ENCODE measurements around the gene PRSS48. TPM values are rescaled to one million over a fixed set of nuclear protein-coding genes. Genes with fewer than 3 reads are reported as not detected.

Gene PRSS48
- total RNA-seq, 1 donor from 2014 or later, result not detected

- Histone ChIP-seq H3K27me3 (ENCODE audit: control insufficient read depth, insufficient read depth, low read length) (no peaks in the 10 kb centered on the region), H3K36me3 (ENCODE audit: control insufficient read depth, insufficient read depth, low read length) (no peaks in the 10 kb centered on the region), H3K4me3 (ENCODE audit: low read depth, low read length) (no peak overlapping the region)
- no peak for TF ChIP-seq CTCF (IDR thresholded peaks at IDR 0.05; ENCODE audit: insufficient read depth, low read length, severe bottlenecking)
- DNase-seq (ENCODE audit: low read depth) (peak; percentile 50), FAIRE-seq (no peak)
Measured at GRCh38 chr4:151322570-151322969, 45.6 kb downstream of the PRSS48 start.

- Histone ChIP-seq H3K4me3 (ENCODE audit: low read depth, low read length) (peak overlapping the region; percentile 73), H3K36me3 (ENCODE audit: control insufficient read depth, insufficient read depth, low read length) (no peaks in the 10 kb centered on the region), H3K27me3 (ENCODE audit: control insufficient read depth, insufficient read depth, low read length) (no peaks in the 10 kb centered on the region)
- DNase-seq (ENCODE audit: low read depth) (peak; percentile 19), FAIRE-seq (no peak)
- TF ChIP-seq CTCF (IDR thresholded peaks at IDR 0.05; ENCODE audit: insufficient read depth, low read length, severe bottlenecking), result no peak
Measured at GRCh38 chr4:151323667-151324066, 46.7 kb downstream of the PRSS48 start.

GRCh38 chr4:151324124-151324751 lies 47.3 kb downstream of the PRSS48 start:
- Histone ChIP-seq H3K36me3 (ENCODE audit: control insufficient read depth, insufficient read depth, low read length) (no peaks in the 10 kb centered on the region), H3K27me3 (ENCODE audit: control insufficient read depth, insufficient read depth, low read length) (no peaks in the 10 kb centered on the region), H3K4me3 (ENCODE audit: low read depth, low read length) (peak overlapping the region; percentile 73)
- FAIRE-seq, result no peak
- DNase-seq (ENCODE audit: low read depth), result peak; percentile 29
- no peak for TF ChIP-seq CTCF (IDR thresholded peaks at IDR 0.05; ENCODE audit: insufficient read depth, low read length, severe bottlenecking)

GRCh38 chr4:151324752-151325110 lies 47.8 kb downstream of the PRSS48 start:
- FAIRE-seq, result no peak
- no peak for TF ChIP-seq CTCF (IDR thresholded peaks at IDR 0.05; ENCODE audit: insufficient read depth, low read length, severe bottlenecking)

GRCh38 chr4:151325111-151325948 lies 48.4 kb downstream of the PRSS48 start, which contains the start of gene SH3D19:
Gene SH3D19 (minus strand): TSS chr4:151325605. CDS start chr4:151325352, 253 bp downstream.
- FAIRE-seq (no peak), DNase-seq (ENCODE audit: low read depth) (peak; percentile 69)
- no peaks in the 10 kb centered on the region for H3K36me3 ChIP-seq (ENCODE audit: control insufficient read depth, insufficient read depth, low read length)
- H3K4me3 ChIP-seq (ENCODE audit: low read depth, low read length), result peak within 1 kb of the TSS; percentile 73
- TF ChIP-seq CTCF (IDR thresholded peaks at IDR 0.05; ENCODE audit: insufficient read depth, low read length, severe bottlenecking), result no peak
- no peaks in the 10 kb centered on the region for H3K27me3 ChIP-seq (ENCODE audit: control insufficient read depth, insufficient read depth, low read length)

More at GRCh38 chr4:151324752-151325110, 47.8 kb downstream of the PRSS48 start:
- Histone ChIP-seq H3K4me3 (ENCODE audit: low read depth, low read length) (peak overlapping the region; percentile 73), H3K36me3 (ENCODE audit: control insufficient read depth, insufficient read depth, low read length) (no peaks in the 10 kb centered on the region), H3K27me3 (ENCODE audit: control insufficient read depth, insufficient read depth, low read length) (no peaks in the 10 kb centered on the region)
- peak; percentile 42 for DNase-seq (ENCODE audit: low read depth)
